HuH-7 (cell line): ENCODE measurements around the gene DNAI7.

Experiments
- DNase-seq: peaks from one replicate; pipeline ENCODE4 v3.0.0; 2011; ENCODE audit warnings: low spot score

DNAI7 gene

GRCh38 chr12:25184132-25184531, 10.8 kb downstream of the DNAI7 start:
- DNase-seq = no peak

GRCh38 chr12:25182765-25183164, 12.2 kb downstream of the DNAI7 start:
- no peak for DNase-seq

- no peak for DNase-seq
These were observed 32.1 kb downstream of the DNAI7 start for GRCh38 chr12:25162866-25163265.

- no peak for DNase-seq
These were observed 38.9 kb downstream of the DNAI7 start for GRCh38 chr12:25156061-25156460.

GRCh38 chr12:25155022-25155576, 39.9 kb downstream of the DNAI7 start:
- peak; percentile 20 for DNase-seq

- DNase-seq = no peak
These were observed 42.9 kb downstream of the DNAI7 start for GRCh38 chr12:25152055-25152454.

- DNase-seq = no peak
These were observed 43.5 kb downstream of the DNAI7 start for GRCh38 chr12:25151476-25151875.

GRCh38 chr12:25146686-25147085, 48.3 kb downstream of the DNAI7 start:
- no peak for DNase-seq

GRCh38 chr12:25135531-25136154, 59.3 kb downstream of the DNAI7 start:
- no peak for DNase-seq

GRCh38 chr12:25131270-25131669, 63.7 kb downstream of the DNAI7 start:
- DNase-seq = peak; percentile 23

GRCh38 chr12:25130741-25131188, 64.2 kb downstream of the DNAI7 start:
- DNase-seq = no peak

- no peak for DNase-seq
These were observed 68.2 kb downstream of the DNAI7 start for GRCh38 chr12:25126746-25127145.

- no peak for DNase-seq
These were observed 68.9 kb downstream of the DNAI7 start for GRCh38 chr12:25126101-25126500.

- no peak for DNase-seq
These were observed 70.5 kb downstream of the DNAI7 start for GRCh38 chr12:25124493-25124892.

GRCh38 chr12:25123126-25123525, 71.8 kb downstream of the DNAI7 start:
- no peak for DNase-seq

GRCh38 chr12:25121916-25122315, 73.0 kb downstream of the DNAI7 start:
- no peak for DNase-seq

GRCh38 chr12:25121110-25121509, 73.8 kb downstream of the DNAI7 start:
- DNase-seq = no peak

- DNase-seq = peak; percentile 20
These were observed 75.9 kb downstream of the DNAI7 start for GRCh38 chr12:25119020-25119419.

GRCh38 chr12:25115677-25116076, 79.3 kb downstream of the DNAI7 start:
- no peak for DNase-seq

GRCh38 chr12:25113651-25114050, 81.3 kb downstream of the DNAI7 start:
- no peak for DNase-seq

GRCh38 chr12:25110260-25110659, 84.7 kb downstream of the DNAI7 start:
- no peak for DNase-seq

- no peak for DNase-seq
These were observed 87.0 kb downstream of the DNAI7 start for GRCh38 chr12:25107920-25108319.

GRCh38 chr12:25106818-25107217, 88.1 kb downstream of the DNAI7 start:
- no peak for DNase-seq

GRCh38 chr12:25102402-25102801, 92.6 kb downstream of the DNAI7 start:
- no peak for DNase-seq
